ENCODE results near the gene PRDM5. TPM values are rescaled to one million over a fixed set of nuclear protein-coding genes. Genes with fewer than 3 reads are reported as not detected.
"Not testable (repeated sequence)": the region's sequence is repeated elsewhere in the genome, so short reads cannot be mapped to it uniquely, and the experiment has no call there.

PRDM5 gene
- total and polyA plus RNA-seq, 2 of the 13 experiments (the other 11 are each of a cell fraction or from before 2014, with no cell fraction given), result not detected

GRCh38 chr4:120749445-120750151 is 172.9 kb downstream of the PRDM5 start:
- no TSS peak for BruUV-seq (replicated peaks)
- H3K4me1 ChIP-seq (ENCODE audit: insufficient read depth, low read length), result no peaks in the 10 kb centered on the region
- no peak for DNase-seq (ENCODE audit: low spot score)
- 0% methylated on average over 3 of the region's 6 CpGs for WGBS (ENCODE audit: low lambda C conversion rate)
- H4K20me1 ChIP-seq (ENCODE audit: insufficient read depth, low read length), result no peaks in the 10 kb centered on the region
- H3K9ac ChIP-seq (ENCODE audit: insufficient read depth, low read depth, low read length), result no peak overlapping the region
- no peak overlapping the region for H3K27ac ChIP-seq (ENCODE audit: extremely low read length, insufficient read depth, low read length)
- no peak overlapping the region for H3K4me2 ChIP-seq (ENCODE audit: low read depth, low read length)
- in situ Hi-C loops (cut with HindIII; ENCODE audit: extremely low pct_ligation_motif_present, low pct_unique_long_range_greater_than_20kb), result no loop called here
- POLR2A ChIA-PET, result no interaction called here
- no peak for ATAC-seq
- FAIRE-seq, result no peak
- no peaks in the 10 kb centered on the region for H3K36me3 ChIP-seq (replicated peaks in 1 of 2; ENCODE audit: control insufficient read depth in 1 of 2, insufficient read depth in 2 of 2, low read length in 2 of 2)
- no peaks in the 10 kb centered on the region for H3K27me3 ChIP-seq (ENCODE audit: control insufficient read depth in 1 of 2, insufficient read depth in 2 of 2, low read length in 2 of 2)
- H3K79me2 ChIP-seq (ENCODE audit: insufficient read depth, low read length), result no peaks in the 10 kb centered on the region
- intact Hi-C loops (cut with micrococcal nuclease; ENCODE audit: unreplicated experiment), result no loop called here
- TF ChIP-seq ZNF496 (CRISPR knock-in tag; IDR thresholded peaks at IDR 0.05; ENCODE audit: insufficient replicate concordance) (no peak), FOXK1 (CRISPR knock-in tag; IDR thresholded peaks at IDR 0.05; ENCODE audit: borderline replicate concordance, low read depth) (no peak), ZNF646 (CRISPR knock-in tag; IDR thresholded peaks at IDR 0.05) (no peak)
- TF ChIP-seq, protein P1, sequence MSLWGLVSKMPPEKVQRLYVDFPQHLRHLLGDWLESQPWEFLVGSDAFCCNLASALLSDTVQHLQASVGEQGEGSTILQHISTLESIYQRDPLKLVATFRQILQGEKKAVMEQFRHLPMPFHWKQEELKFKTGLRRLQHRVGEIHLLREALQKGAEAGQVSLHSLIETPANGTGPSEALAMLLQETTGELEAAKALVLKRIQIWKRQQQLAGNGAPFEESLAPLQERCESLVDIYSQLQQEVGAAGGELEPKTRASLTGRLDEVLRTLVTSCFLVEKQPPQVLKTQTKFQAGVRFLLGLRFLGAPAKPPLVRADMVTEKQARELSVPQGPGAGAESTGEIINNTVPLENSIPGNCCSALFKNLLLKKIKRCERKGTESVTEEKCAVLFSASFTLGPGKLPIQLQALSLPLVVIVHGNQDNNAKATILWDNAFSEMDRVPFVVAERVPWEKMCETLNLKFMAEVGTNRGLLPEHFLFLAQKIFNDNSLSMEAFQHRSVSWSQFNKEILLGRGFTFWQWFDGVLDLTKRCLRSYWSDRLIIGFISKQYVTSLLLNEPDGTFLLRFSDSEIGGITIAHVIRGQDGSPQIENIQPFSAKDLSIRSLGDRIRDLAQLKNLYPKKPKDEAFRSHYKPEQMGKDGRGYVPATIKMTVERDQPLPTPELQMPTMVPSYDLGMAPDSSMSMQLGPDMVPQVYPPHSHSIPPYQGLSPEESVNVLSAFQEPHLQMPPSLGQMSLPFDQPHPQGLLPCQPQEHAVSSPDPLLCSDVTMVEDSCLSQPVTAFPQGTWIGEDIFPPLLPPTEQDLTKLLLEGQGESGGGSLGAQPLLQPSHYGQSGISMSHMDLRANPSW (CRISPR knock-in tag; IDR thresholded peaks at IDR 0.05; ENCODE audit: borderline replicate concordance), result no peak
- TF ChIP-seq, protein P2, sequence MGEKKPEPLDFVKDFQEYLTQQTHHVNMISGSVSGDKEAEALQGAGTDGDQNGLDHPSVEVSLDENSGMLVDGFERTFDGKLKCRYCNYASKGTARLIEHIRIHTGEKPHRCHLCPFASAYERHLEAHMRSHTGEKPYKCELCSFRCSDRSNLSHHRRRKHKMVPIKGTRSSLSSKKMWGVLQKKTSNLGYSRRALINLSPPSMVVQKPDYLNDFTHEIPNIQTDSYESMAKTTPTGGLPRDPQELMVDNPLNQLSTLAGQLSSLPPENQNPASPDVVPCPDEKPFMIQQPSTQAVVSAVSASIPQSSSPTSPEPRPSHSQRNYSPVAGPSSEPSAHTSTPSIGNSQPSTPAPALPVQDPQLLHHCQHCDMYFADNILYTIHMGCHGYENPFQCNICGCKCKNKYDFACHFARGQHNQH (CRISPR knock-in tag; IDR thresholded peaks at IDR 0.05), result no peak
- H3K4me3 ChIP-seq (replicated peaks in 1 of 3; ENCODE audit: insufficient read depth in 1 of 3, low read depth in 2 of 3, low read length in 3 of 3), result no peak overlapping the region
- no peak overlapping the region for H2AFZ ChIP-seq (ENCODE audit: low read length)
- no peaks in the 10 kb centered on the region for H3K9me3 ChIP-seq (ENCODE audit: low read length)
- CTCF ChIA-PET (ENCODE audit: low intra/inter-chr PET ratio, low total read pairs), result no interaction called here

- FAIRE-seq; in situ Hi-C loops (cut with HindIII; ENCODE audit: extremely low pct_ligation_motif_present, low pct_unique_long_range_greater_than_20kb); POLR2A ChIA-PET: not testable (repeated sequence)
These were observed 180.9 kb downstream of the PRDM5 start for GRCh38 chr4:120741636-120742035.

More at GRCh38 chr4:120741636-120742035, 180.9 kb downstream of the PRDM5 start:
- H4K20me1 ChIP-seq (ENCODE audit: insufficient read depth, low read length); H3K4me2 ChIP-seq (ENCODE audit: low read depth, low read length); H3K4me3 ChIP-seq (replicated peaks in 1 of 3; ENCODE audit: insufficient read depth in 1 of 3, low read depth in 2 of 3, low read length in 3 of 3); H3K36me3 ChIP-seq (replicated peaks in 1 of 2; ENCODE audit: control insufficient read depth in 1 of 2, insufficient read depth in 2 of 2, low read length in 2 of 2); CTCF ChIA-PET (ENCODE audit: low intra/inter-chr PET ratio, low total read pairs); H3K27me3 ChIP-seq (ENCODE audit: control insufficient read depth in 1 of 2, insufficient read depth in 2 of 2, low read length in 2 of 2); H3K4me1 ChIP-seq (ENCODE audit: insufficient read depth, low read length); H3K9ac ChIP-seq (ENCODE audit: insufficient read depth, low read depth, low read length); H3K9me3 ChIP-seq (ENCODE audit: low read length); H3K27ac ChIP-seq (ENCODE audit: extremely low read length, insufficient read depth, low read length); H2AFZ ChIP-seq (ENCODE audit: low read length); ATAC-seq; intact Hi-C loops (cut with micrococcal nuclease; ENCODE audit: unreplicated experiment); H3K79me2 ChIP-seq (ENCODE audit: insufficient read depth, low read length); BruUV-seq (replicated peaks); DNase-seq (ENCODE audit: low spot score): not testable (repeated sequence)
- 53% methylated on average over 3 of the region's 9 CpGs for WGBS (ENCODE audit: low lambda C conversion rate)
